HepG2 (cell line): ENCODE measurements around the gene SETD1A. TPM values are rescaled to one million over a fixed set of nuclear protein-coding genes. Genes with fewer than 3 reads are reported as not detected.

ENCODE experiments used
- KDM5A ChIP-seq: fragments of 200-600 bp; sonication (generic); IDR thresholded peaks from 2 replicates; pipeline ENCODE4 v1.7.0; 2018; ENCODE audit warnings: antibody characterized with exemption, mild to moderate bottlenecking, low read length, borderline replicate concordance
- MXI1 ChIP-seq: IDR thresholded peaks from 3 replicates; pipeline ENCODE4 v1.6.1; 2012; ENCODE audit warnings: low read depth, low read length, inconsistent platforms, borderline replicate concordance
- PAX8 ChIP-seq: sonication (generic); formaldehyde crosslinking; IDR thresholded peaks from 2 replicates; pipeline ENCODE4 v1.8.0; 2022; ENCODE audit warnings: mild to moderate bottlenecking, missing genetic modification reagents, borderline replicate concordance
- RAD21 ChIP-seq: fragments of 450-650 bp; formaldehyde crosslinking; IDR thresholded peaks from 2 replicates; pipeline ENCODE4 v1.5.0; 2020; ENCODE audit warnings: mild to moderate bottlenecking
- SP5 ChIP-seq: IDR thresholded peaks from 2 replicates; pipeline ENCODE4 v1.6.1; 2016; ENCODE audit warnings: low read depth, borderline replicate concordance
- SPEN ChIP-seq: sonication (generic); formaldehyde crosslinking; IDR thresholded peaks from 2 replicates; pipeline ENCODE4 v1.5.1; 2020; ENCODE audit warnings: low read depth, mild to moderate bottlenecking, missing genetic modification reagents
- THAP11 ChIP-seq: IDR thresholded peaks from 2 replicates; pipeline ENCODE4 v1.6.1; 2016; ENCODE audit warnings: missing biosample characterization, missing genetic modification reagents
- ZFP90 ChIP-seq: sonication (generic); formaldehyde crosslinking; IDR thresholded peaks from 2 replicates; pipeline ENCODE4 v1.8.0; 2022; ENCODE audit warnings: missing genetic modification reagents, mild to moderate bottlenecking, inconsistent platforms, borderline replicate concordance
- ZNF12 ChIP-seq: sonication (generic); formaldehyde crosslinking; IDR thresholded peaks from 2 replicates; pipeline ENCODE4 v1.5.0; 2020; ENCODE audit warnings: missing genetic modification reagents
- ZNF143 ChIP-seq: sonication (generic); formaldehyde crosslinking; IDR thresholded peaks from 2 replicates; pipeline ENCODE4 v1.4.0; 2020; ENCODE audit warnings: missing genetic modification reagents
- ZNF17 ChIP-seq: sonication (generic); formaldehyde crosslinking; IDR thresholded peaks from 2 replicates; pipeline ENCODE4 v1.5.0; 2020; ENCODE audit warnings: mild to moderate bottlenecking, missing genetic modification reagents
- ZNF224 ChIP-seq: sonication (generic); formaldehyde crosslinking; IDR thresholded peaks from 2 replicates; pipeline ENCODE4 v1.5.0; 2020; ENCODE audit warnings: mild to moderate bottlenecking, missing genetic modification reagents
- ZNF512 ChIP-seq: sonication (generic); formaldehyde crosslinking; IDR thresholded peaks from 2 replicates; pipeline ENCODE4 v1.4.0; 2020; ENCODE audit warnings: mild to moderate bottlenecking, missing genetic modification reagents
- ZNF549 ChIP-seq: sonication (generic); formaldehyde crosslinking; IDR thresholded peaks from 2 replicates; pipeline ENCODE4 v1.5.0; 2020; ENCODE audit warnings: missing genetic modification reagents
- ZNF605 ChIP-seq: sonication (generic); formaldehyde crosslinking; IDR thresholded peaks from 2 replicates; pipeline ENCODE4 v1.8.0; 2022; ENCODE audit warnings: mild to moderate bottlenecking, missing genetic modification reagents
- ZNF629 ChIP-seq: sonication (generic); formaldehyde crosslinking; conservative IDR thresholded peaks from 2 replicates; pipeline ENCODE4 v1.5.0; 2020; ENCODE audit warnings: missing genetic modification reagents
- ZNF710 ChIP-seq: sonication (generic); formaldehyde crosslinking; IDR thresholded peaks from 2 replicates; pipeline ENCODE4 v1.5.0; 2020; ENCODE audit warnings: mild to moderate bottlenecking, missing genetic modification reagents, borderline replicate concordance
- ZNF788 ChIP-seq: sonication (generic); formaldehyde crosslinking; IDR thresholded peaks from 2 replicates; pipeline ENCODE4 v1.5.0; 2020; ENCODE audit warnings: mild to moderate bottlenecking, missing genetic modification reagents, borderline replicate concordance
- polyA plus RNA-seq, 8 experiments: library from polyadenylated mRNA; depleted of rRNA in 3 of 8; stranded (reverse) in 7 of 8; unstranded in 1 of 8; fragments of >200 nt; fragmentation: Illumina TruSeq in 4 of 8; extraction: Trizol in 4 of 8; gene quantifications; 2 replicates each; pipeline versions ENCODE4 v1.2.1 to v1.2.3, GENCODE V29; 2011 to 2016; ENCODE audit warnings: low read depth in 4 of 8, missing spikeins in 1 of 8, mixed read lengths in 1 of 8; ENCODE audit not compliant: insufficient read depth in 1 of 8
- total RNA-seq, 5 experiments: library from RNA; depleted of rRNA; stranded (reverse); fragments of >200 nt; fragmentation: Illumina TruSeq; extraction: Trizol; gene quantifications; 2 replicates each; pipeline ENCODE4 v1.2.3, GENCODE V29; 2016; ENCODE audit warnings: low read depth in 1 of 5
- TF ChIP-seq, protein P1 (sequence below): sonication (generic); formaldehyde crosslinking; IDR thresholded peaks from 2 replicates; pipeline ENCODE4 v1.4.0; 2020; ENCODE audit warnings: missing genetic modification reagents, low read depth, mild to moderate bottlenecking, borderline replicate concordance
- TF ChIP-seq, protein P2 (sequence below): sonication (generic); formaldehyde crosslinking; IDR thresholded peaks from 2 replicates; pipeline ENCODE4 v1.5.1; 2020; ENCODE audit warnings: missing genetic modification reagents, mild to moderate bottlenecking, borderline replicate concordance
- TF ChIP-seq, protein P3 (sequence below): sonication (generic); formaldehyde crosslinking; conservative IDR thresholded peaks from 2 replicates; pipeline ENCODE4 v1.4.0; 2020; ENCODE audit warnings: missing genetic modification reagents

Gene SETD1A
- total and polyA plus RNA-seq, 2 of the 13 experiments (the other 11 are each of a cell fraction or from before 2014, with no cell fraction given), result 3.8 to 5.6 TPM

DNA sequence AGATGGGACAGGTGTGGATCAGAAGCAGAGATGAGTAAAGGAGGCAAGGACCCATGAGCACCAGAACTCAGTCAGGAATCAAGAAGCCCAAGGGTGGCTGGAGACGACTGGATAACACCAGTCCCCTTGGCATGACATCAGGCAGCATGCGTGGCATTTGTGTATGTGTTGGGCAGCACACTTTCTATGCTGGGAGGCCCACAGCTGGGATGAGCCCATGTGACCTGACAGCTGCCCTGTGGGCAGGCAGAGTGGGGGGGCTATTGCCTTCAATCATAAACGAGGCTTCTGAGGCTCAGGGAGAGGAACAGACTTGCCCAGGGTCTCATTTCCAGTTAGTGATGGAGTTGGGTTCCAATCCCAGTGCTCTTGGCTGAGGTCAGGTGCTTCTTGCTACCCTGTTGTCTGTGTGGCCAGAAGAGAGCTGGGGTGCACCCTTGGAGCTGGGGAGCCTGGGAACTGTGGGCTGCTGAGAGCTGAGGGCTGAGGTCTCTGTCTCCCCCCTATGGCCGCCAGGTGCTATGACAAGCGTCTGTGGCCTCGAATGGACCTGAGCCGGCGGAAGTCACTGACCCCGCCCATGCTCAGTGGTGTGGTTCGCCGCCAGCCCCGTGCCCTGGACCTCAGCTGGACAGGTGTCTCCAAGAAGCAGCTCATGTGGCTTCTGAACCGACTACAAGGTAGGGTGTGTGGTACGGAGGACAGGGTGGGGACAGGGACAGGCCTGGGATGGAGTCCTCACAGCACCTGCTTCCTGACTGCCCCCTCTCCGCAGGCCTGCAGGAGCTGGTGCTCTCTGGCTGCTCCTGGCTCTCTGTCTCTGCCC, 15.7 kb upstream of the SETD1A start (continued):
- TF ChIP-seq ZNF224 (CRISPR knock-in tag), result no peak
- TF ChIP-seq KDM5A, result no peak
- no peak for TF ChIP-seq ZNF629 (CRISPR knock-in tag)
- TF ChIP-seq, protein P1, sequence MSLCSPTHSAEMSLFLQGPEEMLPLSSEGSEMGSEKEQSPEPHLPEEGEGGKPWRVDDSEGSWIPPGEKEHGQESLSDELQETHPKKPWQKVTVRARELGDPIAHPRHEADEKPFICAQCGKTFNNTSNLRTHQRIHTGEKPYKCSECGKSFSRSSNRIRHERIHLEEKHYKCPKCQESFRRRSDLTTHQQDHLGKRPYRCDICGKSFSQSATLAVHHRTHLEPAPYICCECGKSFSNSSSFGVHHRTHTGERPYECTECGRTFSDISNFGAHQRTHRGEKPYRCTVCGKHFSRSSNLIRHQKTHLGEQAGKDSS, result peak; percentile 58; the same call in 1 of the 2 replicates
- 0 out of 2 replicates have a peak, but pooled peaks have one; percentile 70 for TF ChIP-seq ZFP90
- TF ChIP-seq SPEN (CRISPR knock-in tag), result peak; percentile 54; the same call in 1 of the 2 replicates
- TF ChIP-seq ZNF710, result peak; percentile 26; the same call in 1 of the 2 replicates
- 0 out of 2 replicates have a peak, but pooled peaks have one; percentile 59 for TF ChIP-seq PAX8 (CRISPR knock-in tag)
- TF ChIP-seq, protein P2, sequence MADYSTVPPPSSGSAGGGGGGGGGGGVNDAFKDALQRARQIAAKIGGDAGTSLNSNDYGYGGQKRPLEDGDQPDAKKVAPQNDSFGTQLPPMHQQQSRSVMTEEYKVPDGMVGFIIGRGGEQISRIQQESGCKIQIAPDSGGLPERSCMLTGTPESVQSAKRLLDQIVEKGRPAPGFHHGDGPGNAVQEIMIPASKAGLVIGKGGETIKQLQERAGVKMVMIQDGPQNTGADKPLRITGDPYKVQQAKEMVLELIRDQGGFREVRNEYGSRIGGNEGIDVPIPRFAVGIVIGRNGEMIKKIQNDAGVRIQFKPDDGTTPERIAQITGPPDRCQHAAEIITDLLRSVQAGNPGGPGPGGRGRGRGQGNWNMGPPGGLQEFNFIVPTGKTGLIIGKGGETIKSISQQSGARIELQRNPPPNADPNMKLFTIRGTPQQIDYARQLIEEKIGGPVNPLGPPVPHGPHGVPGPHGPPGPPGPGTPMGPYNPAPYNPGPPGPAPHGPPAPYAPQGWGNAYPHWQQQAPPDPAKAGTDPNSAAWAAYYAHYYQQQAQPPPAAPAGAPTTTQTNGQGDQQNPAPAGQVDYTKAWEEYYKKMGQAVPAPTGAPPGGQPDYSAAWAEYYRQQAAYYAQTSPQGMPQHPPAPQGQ (CRISPR knock-in tag), result no peak
- TF ChIP-seq RAD21 (CRISPR knock-in tag), result peak; percentile 92
- TF ChIP-seq ZNF512 (CRISPR knock-in tag), result no peak
- TF ChIP-seq ZNF549 (CRISPR knock-in tag), result no peak
- TF ChIP-seq, protein P3, sequence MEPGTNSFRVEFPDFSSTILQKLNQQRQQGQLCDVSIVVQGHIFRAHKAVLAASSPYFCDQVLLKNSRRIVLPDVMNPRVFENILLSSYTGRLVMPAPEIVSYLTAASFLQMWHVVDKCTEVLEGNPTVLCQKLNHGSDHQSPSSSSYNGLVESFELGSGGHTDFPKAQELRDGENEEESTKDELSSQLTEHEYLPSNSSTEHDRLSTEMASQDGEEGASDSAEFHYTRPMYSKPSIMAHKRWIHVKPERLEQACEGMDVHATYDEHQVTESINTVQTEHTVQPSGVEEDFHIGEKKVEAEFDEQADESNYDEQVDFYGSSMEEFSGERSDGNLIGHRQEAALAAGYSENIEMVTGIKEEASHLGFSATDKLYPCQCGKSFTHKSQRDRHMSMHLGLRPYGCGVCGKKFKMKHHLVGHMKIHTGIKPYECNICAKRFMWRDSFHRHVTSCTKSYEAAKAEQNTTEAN, result no peak
- 0 out of 2 replicates have a peak, but pooled peaks have one; percentile 23 for TF ChIP-seq ZNF12 (CRISPR knock-in tag)
- TF ChIP-seq ZNF17, result no peak; the same call in 1 of the 2 replicates
- peak; percentile 59; the same call in 1 of the 2 replicates for TF ChIP-seq ZNF605 (CRISPR knock-in tag)
- TF ChIP-seq SP5 (CRISPR knock-in tag), result peak; percentile 48; the same call in 1 of the 2 replicates
- TF ChIP-seq THAP11 (CRISPR knock-in tag), result peak; percentile 80
- TF ChIP-seq ZNF788, result peak; percentile 64; the same call in 1 of the 2 replicates
- TF ChIP-seq MXI1, result peak; percentile 73; the same call in 1 of the 3 replicates
- TF ChIP-seq ZNF143 (CRISPR knock-in tag), result peak; percentile 76
